Peyer's patch (tissue), 4 donors: ENCODE results near the gene SSNA1. TPM values are rescaled to one million over a fixed set of nuclear protein-coding genes. Genes with fewer than 3 reads are reported as not detected.

Source experiments
- DNase-seq, 3 donors: peaks; one replicate each; pipeline ENCODE4 v3.0.0-alpha.2; 2017 to 2019
- H3K27ac ChIP-seq, 4 donors: fragments of 200-600 bp; sonication (generic); one replicate each; pipeline ENCODE4 v1.5.1; 2016 to 2019
- H3K27me3 ChIP-seq, 2 donors: fragments of 200-600 bp; sonication (generic); one replicate each; pipeline ENCODE4 v1.5.1; 2019
- H3K36me3 ChIP-seq, 3 donors: fragments of 200-600 bp; sonication (generic); one replicate each; pipeline ENCODE4 v1.5.1; 2016 to 2019
- H3K4me1 ChIP-seq, 4 donors: fragments of 200-600 bp; sonication (generic); one replicate each; pipeline ENCODE4 v1.5.1; 2016 to 2019
- H3K4me3 ChIP-seq, 4 donors: fragments of 200-600 bp; sonication (generic); 1 replicate in 3 of 4; 2 replicates in 1 of 4; pipeline ENCODE4 v1.5.1; 2016 to 2019; ENCODE audit warnings: mild to moderate bottlenecking in 1 of 4
- H3K9me3 ChIP-seq, 4 donors: fragments of 200-600 bp; sonication (generic); one replicate each; pipeline ENCODE4 v1.5.1; 2016 to 2019; ENCODE audit warnings: mild to moderate bottlenecking in 1 of 4
- POLR2A ChIP-seq, 2 donors: fragments of 450-650 bp; IDR thresholded peaks; one replicate each; pipeline ENCODE4 v1.5.1; 2017; ENCODE audit warnings: antibody characterized with exemption in 2 of 2, mild to moderate bottlenecking in 2 of 2, moderate library complexity in 2 of 2
- total RNA-seq, 4 donors: library from RNA; depleted of rRNA; stranded (reverse); fragments of >200 nt; gene quantifications; one replicate each; pipeline ENCODE4 v1.1.0, GENCODE V29; 2016
- TF ChIP-seq, protein P1 (sequence below), 6 experiments: fragments of 450-650 bp in 4 of 6; fragments of 200-600 bp in 2 of 6; sonication (generic) in 1 of 6; IDR thresholded peaks; one replicate each; pipeline ENCODE4 v1.5.1; 2017 to 2019; ENCODE audit warnings: antibody characterized with exemption in 6 of 6, mild to moderate bottlenecking in 3 of 6, moderate library complexity in 1 of 6

The SSNA1 gene
- total RNA-seq, 4 donors from 2014 or later = 58.6 to 82.0 (median 71.6) TPM

DNA sequence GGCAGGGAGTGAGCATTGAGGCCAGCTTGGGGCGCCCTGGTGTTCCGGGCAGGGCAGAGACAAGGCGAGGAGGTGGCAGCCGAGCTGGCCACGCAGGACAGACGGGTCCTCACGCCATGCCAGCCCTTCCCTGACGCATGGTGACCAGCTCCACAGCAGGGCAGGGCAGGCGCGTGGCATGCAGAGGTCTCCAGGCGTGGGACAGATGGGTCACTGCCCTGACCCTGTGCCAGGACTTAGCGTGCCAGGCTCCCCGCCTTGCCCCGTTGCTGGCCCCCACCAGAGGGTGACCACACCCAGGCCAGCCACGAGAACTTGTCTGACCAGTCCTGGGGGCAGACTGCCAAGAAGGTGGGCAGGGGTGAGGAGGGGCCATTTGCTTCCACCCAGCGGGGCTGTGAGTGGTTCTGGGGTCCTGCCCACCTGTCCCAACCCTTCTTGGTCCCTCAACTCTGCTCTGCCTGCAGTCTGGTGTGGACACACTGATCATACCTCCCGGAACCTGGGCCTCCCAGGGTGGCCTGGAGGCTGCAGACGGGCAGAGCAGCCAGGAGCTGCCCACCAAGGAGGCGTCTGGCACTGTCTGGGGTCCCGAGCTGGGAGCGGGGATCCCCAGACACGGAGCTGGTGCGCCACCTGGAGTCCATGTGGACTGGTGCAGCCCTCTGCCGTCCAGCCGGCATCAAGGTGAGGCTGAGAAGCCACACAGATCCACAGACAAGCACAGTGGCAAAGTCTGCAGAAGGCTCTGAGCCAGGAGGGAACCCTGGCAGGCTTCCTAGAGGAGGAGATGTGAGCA is 38.8 kb downstream of the SSNA1 start, which contains the start of gene RNF224:
TSS of gene RNF224 (plus strand) at position 449 of the 799 bp plus-strand sequence. CDS start 834 bp downstream, outside the sequence.
- Histone ChIP-seq H3K27me3 (no peaks in the 10 kb centered on the region), H3K4me1 (peaks cover 8 to 67% (median 15%) of the 10 kb centered on the region in 4 donors), H3K9me3 (no peaks in the 10 kb centered on the region), H3K36me3 (no peaks in the 10 kb centered on the region), H3K4me3 (no peak within 1 kb of the TSS), H3K27ac (peak within 1 kb of the TSS in 1 of 4 donors; percentile 40)
- no peak for TF ChIP-seq POLR2A (IDR thresholded peaks at IDR 0.05)
- TF ChIP-seq, protein P1, sequence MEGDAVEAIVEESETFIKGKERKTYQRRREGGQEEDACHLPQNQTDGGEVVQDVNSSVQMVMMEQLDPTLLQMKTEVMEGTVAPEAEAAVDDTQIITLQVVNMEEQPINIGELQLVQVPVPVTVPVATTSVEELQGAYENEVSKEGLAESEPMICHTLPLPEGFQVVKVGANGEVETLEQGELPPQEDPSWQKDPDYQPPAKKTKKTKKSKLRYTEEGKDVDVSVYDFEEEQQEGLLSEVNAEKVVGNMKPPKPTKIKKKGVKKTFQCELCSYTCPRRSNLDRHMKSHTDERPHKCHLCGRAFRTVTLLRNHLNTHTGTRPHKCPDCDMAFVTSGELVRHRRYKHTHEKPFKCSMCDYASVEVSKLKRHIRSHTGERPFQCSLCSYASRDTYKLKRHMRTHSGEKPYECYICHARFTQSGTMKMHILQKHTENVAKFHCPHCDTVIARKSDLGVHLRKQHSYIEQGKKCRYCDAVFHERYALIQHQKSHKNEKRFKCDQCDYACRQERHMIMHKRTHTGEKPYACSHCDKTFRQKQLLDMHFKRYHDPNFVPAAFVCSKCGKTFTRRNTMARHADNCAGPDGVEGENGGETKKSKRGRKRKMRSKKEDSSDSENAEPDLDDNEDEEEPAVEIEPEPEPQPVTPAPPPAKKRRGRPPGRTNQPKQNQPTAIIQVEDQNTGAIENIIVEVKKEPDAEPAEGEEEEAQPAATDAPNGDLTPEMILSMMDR (IDR thresholded peaks at IDR 0.05) = peak; percentile 89 to 98 (median 93)
- peak; percentile 75 to 92 (median 90) for DNase-seq

DNA sequence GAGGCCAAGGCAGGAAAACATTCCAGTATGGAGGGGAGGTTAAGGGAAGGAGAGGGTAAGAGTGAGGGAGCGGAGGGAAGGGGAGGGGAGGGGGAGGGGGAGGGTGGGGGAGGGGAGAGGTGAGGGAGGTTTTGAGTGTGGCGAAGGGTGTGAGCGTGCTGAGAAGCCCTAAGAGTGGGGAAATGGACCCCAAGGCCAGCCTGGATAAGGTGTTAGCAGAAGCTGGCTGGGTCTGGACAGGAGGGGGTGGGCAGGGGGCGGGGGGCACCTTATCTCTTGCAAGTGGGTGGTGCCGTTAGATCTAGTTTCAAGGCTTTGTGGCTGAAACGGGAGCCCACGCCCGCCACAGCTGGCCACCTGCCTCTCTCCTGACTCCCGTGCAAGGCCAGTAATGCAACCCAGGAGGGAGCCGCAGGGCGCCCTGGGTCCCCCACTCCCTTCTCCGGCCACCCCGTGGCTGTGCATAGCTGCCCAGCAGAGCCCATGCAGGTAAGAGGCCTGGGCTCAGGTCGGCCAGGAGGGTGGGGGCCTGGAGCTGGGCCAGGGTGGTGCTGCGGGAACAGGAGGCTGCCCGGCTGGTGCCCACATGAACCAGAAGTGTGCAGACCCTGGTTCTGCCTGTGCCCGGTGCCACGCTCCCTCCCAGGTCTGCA is 39.5 kb downstream of the SSNA1 start:
- Histone ChIP-seq H3K9me3 (peaks cover 0 to 2% (median 0%) of the 10 kb centered on the region in 4 donors), H3K36me3 (no peaks in the 10 kb centered on the region), H3K27me3 (peaks cover 0 to under 1% of the 10 kb centered on the region in 2 donors), H3K27ac (no peak overlapping the region), H3K4me1 (peaks cover under 1 to 66% (median 12%) of the 10 kb centered on the region in 4 donors), H3K4me3 (no peak overlapping the region)
- DNase-seq = no peak
- TF ChIP-seq, protein P1 (IDR thresholded peaks at IDR 0.05) = no peak
- TF ChIP-seq POLR2A (IDR thresholded peaks at IDR 0.05) = no peak

DNA sequence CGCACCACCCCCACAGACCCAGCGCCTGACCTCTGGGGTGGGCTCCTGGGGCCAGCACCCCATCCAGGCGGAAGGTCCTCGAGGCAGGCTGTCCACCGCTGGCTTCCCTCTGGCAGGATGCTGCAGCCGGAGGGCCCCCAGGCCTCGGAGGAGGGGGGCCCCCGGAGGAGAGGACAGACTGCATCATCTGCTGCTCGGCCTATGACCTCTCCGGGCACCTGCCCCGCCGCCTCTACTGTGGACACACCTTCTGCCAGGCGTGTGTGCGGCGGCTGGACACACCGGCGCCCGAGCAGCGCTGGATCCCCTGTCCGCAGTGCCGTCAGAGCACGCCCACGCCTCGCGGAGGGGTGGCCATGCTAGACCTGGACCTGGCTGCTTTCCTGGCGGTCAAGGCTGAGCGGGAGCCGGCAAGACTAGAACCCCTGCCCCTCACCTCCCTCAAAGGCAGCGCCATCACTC is 40.1 kb downstream of the SSNA1 start:
- H3K36me3 ChIP-seq = no peaks in the 10 kb centered on the region
- peaks cover 0 to 4% (median 0%) of the 10 kb centered on the region in 4 donors for H3K9me3 ChIP-seq
- TF ChIP-seq, protein P1 (IDR thresholded peaks at IDR 0.05) = no peak
- no peak for TF ChIP-seq POLR2A (IDR thresholded peaks at IDR 0.05)
- H3K27me3 ChIP-seq = peaks cover 0 to 4% of the 10 kb centered on the region in 2 donors
- H3K4me3 ChIP-seq = no peak overlapping the region
- DNase-seq = no peak
- no peak overlapping the region for H3K27ac ChIP-seq
- peaks cover 0 to 69% (median 11%) of the 10 kb centered on the region in 4 donors for H3K4me1 ChIP-seq

DNA sequence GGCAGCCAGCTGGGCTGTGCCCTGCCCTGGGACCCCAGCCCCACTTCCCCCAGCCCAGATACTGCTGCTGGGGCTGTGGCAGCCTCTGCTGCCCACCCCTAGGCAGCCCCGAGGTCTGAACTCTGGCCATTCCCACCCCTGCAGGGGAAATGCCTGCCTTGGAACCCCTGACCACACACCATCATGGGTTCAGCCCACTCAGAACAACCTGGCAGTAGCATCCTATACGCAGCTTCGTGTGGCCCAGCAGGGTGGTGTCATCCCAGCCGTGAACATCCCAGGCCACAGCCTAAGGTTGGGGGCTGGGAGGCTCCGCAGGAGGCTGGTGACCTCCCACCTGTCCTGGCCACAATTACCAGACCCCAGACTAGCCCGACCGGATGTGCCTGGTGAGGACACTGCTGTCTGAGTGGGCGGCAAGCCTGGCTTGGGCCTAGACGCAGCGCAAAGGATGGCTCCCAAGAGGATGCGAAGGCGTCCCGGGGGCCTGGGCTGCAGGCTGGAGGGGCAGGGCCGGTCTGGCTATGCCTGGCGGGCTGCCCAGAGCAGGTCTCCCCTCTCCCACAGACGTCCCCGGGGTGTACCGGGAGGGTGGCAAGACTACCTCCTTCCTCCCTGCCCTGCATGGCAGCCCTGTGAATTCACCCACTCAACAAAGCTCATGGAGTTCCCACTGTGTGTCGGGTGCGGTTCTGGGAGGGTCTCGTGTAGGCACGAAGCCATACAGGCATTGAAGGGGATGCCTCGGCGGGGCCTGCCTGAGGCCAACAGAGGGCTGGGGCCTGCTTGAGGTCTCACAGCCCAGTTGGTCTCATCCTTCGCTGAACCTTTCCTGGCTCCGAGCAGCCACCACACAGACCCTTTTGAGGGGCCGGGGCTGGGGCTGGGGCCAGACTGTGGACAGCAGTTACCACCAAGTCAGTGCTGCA is 40.8 kb downstream of the SSNA1 start:
- Histone ChIP-seq H3K4me3 (peak overlapping the region in 2 of 4 donors; percentile 11 to 14), H3K9me3 (peaks cover 0 to 4% (median 0%) of the 10 kb centered on the region in 4 donors), H3K4me1 (peaks cover 0 to 69% (median 8%) of the 10 kb centered on the region in 4 donors), H3K27me3 (peaks cover 0 to 4% of the 10 kb centered on the region in 2 donors), H3K36me3 (no peaks in the 10 kb centered on the region), H3K27ac (peak overlapping the region in 2 of 4 donors; percentile 72 to 80)
- DNase-seq = no peak
- TF ChIP-seq, protein P1 (IDR thresholded peaks at IDR 0.05) = no peak
- no peak for TF ChIP-seq POLR2A (IDR thresholded peaks at IDR 0.05)
